A549 treated with AZD9567 at 1 μM for 4 hours (cell line): Measurements from ENCODE around the gene LILRA2. TPM values are rescaled to one million over a fixed set of nuclear protein-coding genes. Genes with fewer than 3 reads are reported as not detected.

Experiments used
- total RNA-seq: library from RNA; stranded (reverse); fragments of 200-300 nt; extraction: Qiagen RNA extraction; gene quantifications from 5 replicates; pipeline ENCODE4 v1.2.3, GENCODE V29; 2022; ENCODE audit not compliant: insufficient read depth

The LILRA2 gene
- 0.08 TPM in 1 of 5 replicates, not detected in the others for total RNA-seq

GRCh38 chr19:54573330-54573872 lies at the start of gene LILRA2:
TSS of gene LILRA2 (plus strand) at chr19:54573790. CDS start at chr19:54573879, 89 bp downstream.

GRCh38 chr19:54593445-54593844 lies 19.9 kb downstream of the LILRA2 start, which contains the start of gene LILRA1:
TSS of gene LILRA1 (plus strand) at chr19:54593632. CDS start at chr19:54594245, 613 bp downstream.

GRCh38 chr19:54630262-54630661 lies 56.7 kb downstream of the LILRA2 start, which contains the start of gene LILRB1:
TSS of gene LILRB1 (plus strand) at chr19:54630484. CDS start at chr19:54631074, 590 bp downstream.

Other genes with a start within 250 kb of the LILRA2 start
- gene LILRA4, start 234.6 kb upstream of the LILRA2 start, total RNA-seq: not detected in 5 replicates
- gene LAIR1, start 208.9 kb upstream of the LILRA2 start, total RNA-seq: not detected in 5 replicates
- gene TTYH1, start 158.3 kb upstream of the LILRA2 start, total RNA-seq: 0.06 to 0.15 TPM (median 0.10 TPM) in 3 of 5 replicates, not detected in the others
- gene LENG8, start 124.6 kb upstream of the LILRA2 start, total RNA-seq: 62.1 to 172 TPM (median 137 TPM) in 5 replicates
- gene LENG9, start 110.0 kb upstream of the LILRA2 start, total RNA-seq: 5.6 to 7.1 TPM (median 6.5 TPM) in 5 replicates
- gene CDC42EP5, start 100.5 kb upstream of the LILRA2 start, total RNA-seq: 0.09 to 0.20 TPM (median 0.19 TPM) in 3 of 5 replicates, not detected in the others
- not detected in 5 replicates for gene LAIR2, start 71.0 kb upstream of the LILRA2 start, total RNA-seq
- not detected in 5 replicates for gene LILRA1, start 19.8 kb downstream of the LILRA2 start, total RNA-seq
- 0.07 to 0.08 TPM in 2 of 5 replicates, not detected in the others for gene LILRB1, start 56.7 kb downstream of the LILRA2 start, total RNA-seq
- gene LILRB4, start 89.2 kb downstream of the LILRA2 start, total RNA-seq: not detected in 5 replicates
- gene KIR3DL3, start 150.7 kb downstream of the LILRA2 start, total RNA-seq: not detected in 5 replicates
- gene KIR2DL3, start 164.7 kb downstream of the LILRA2 start, total RNA-seq: not detected in 5 replicates
- not detected in 5 replicates for gene KIR2DL1, start 196.0 kb downstream of the LILRA2 start, total RNA-seq
- not detected in 5 replicates for gene KIR2DL4, start 229.8 kb downstream of the LILRA2 start, total RNA-seq
- gene KIR3DL1, start 242.7 kb downstream of the LILRA2 start, total RNA-seq: not detected in 5 replicates